HEK293T (cell line): ENCODE measurements around the gene ZBTB20.

Experiments used
- BHLHE40 ChIP-seq: fragments of 450-650 bp; IDR thresholded peaks from 2 replicates; pipeline ENCODE4 v1.6.1; 2016; ENCODE audit warnings: mild to moderate bottlenecking, moderate library complexity, borderline replicate concordance
- ELF4 ChIP-seq: fragments of 450-650 bp; IDR thresholded peaks from 2 replicates; pipeline ENCODE4 v1.6.1; 2017; ENCODE audit warnings: antibody characterized with exemption
- FOXK2 ChIP-seq: fragments of 450-650 bp; IDR thresholded peaks from 2 replicates; pipeline ENCODE4 v1.6.1; 2016; ENCODE audit warnings: mild to moderate bottlenecking
- FOXM1 ChIP-seq: fragments of 450-650 bp; IDR thresholded peaks from 2 replicates; pipeline ENCODE4 v1.6.1; 2017; ENCODE audit warnings: mild to moderate bottlenecking, borderline replicate concordance
- HDGF ChIP-seq: fragments of 450-650 bp; IDR thresholded peaks from 2 replicates; pipeline ENCODE4 v1.6.1; 2017; ENCODE audit warnings: antibody characterized with exemption, borderline replicate concordance
- L3MBTL2 ChIP-seq: fragments of 450-650 bp; conservative IDR thresholded peaks from 2 replicates; pipeline ENCODE4 v1.6.1; 2016; ENCODE audit warnings: mild to moderate bottlenecking
- SP1 ChIP-seq: fragments of 450-650 bp; IDR thresholded peaks from 2 replicates; pipeline ENCODE4 v1.6.1; 2017
- TARDBP ChIP-seq: fragments of 450-650 bp; IDR thresholded peaks from 2 replicates; pipeline ENCODE4 v1.6.1; 2016
- ZNF384 ChIP-seq: fragments of 450-650 bp; IDR thresholded peaks from 2 replicates; pipeline ENCODE4 v1.6.1; 2016
- TF ChIP-seq, protein P1 (sequence below): fragments of 450-650 bp; IDR thresholded peaks from 2 replicates; pipeline ENCODE4 v1.6.1; 2016

DNA sequence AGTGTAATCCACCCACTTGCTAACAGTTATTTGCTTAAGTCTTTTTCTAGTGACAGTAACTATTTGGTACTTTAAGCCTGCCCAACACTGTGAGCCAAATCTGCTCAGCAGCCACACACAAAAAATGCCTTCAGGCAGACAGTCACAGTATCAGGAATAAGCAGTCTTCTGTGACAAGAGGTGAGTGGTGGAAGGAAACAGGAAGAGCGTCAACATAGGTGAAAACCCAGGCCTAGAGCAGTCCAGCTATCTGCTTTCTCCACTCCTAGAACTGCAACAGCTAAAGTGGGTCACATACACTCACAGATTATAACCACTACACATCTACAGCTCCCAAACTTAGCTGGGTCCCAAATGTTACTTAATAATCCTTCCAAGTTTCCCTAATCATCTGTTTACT is 213.7 kb downstream of the ZBTB20 start:
- TF ChIP-seq ZNF384 (no peak), FOXK2 (no peak), ELF4 (no peak), HDGF (no peak), SP1 (no peak), L3MBTL2 (no peak), FOXM1 (no peak), BHLHE40 (no peak), TARDBP (no peak)
- TF ChIP-seq, protein P1, sequence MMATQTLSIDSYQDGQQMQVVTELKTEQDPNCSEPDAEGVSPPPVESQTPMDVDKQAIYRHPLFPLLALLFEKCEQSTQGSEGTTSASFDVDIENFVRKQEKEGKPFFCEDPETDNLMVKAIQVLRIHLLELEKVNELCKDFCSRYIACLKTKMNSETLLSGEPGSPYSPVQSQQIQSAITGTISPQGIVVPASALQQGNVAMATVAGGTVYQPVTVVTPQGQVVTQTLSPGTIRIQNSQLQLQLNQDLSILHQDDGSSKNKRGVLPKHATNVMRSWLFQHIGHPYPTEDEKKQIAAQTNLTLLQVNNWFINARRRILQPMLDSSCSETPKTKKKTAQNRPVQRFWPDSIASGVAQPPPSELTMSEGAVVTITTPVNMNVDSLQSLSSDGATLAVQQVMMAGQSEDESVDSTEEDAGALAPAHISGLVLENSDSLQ: no peak
